CD4-positive, alpha-beta T cell treated with Interleukin-21 for 1 hour (primary cell): ENCODE measurements around the gene FHOD1.

ENCODE experiments used
- DNase-seq: peaks from one replicate; pipeline ENCODE4 v3.0.0-alpha.2; 2020

Gene FHOD1

GRCh38 chr16:67230809-67231660, 16.2 kb downstream of the FHOD1 start:
- no peak for DNase-seq

DNA sequence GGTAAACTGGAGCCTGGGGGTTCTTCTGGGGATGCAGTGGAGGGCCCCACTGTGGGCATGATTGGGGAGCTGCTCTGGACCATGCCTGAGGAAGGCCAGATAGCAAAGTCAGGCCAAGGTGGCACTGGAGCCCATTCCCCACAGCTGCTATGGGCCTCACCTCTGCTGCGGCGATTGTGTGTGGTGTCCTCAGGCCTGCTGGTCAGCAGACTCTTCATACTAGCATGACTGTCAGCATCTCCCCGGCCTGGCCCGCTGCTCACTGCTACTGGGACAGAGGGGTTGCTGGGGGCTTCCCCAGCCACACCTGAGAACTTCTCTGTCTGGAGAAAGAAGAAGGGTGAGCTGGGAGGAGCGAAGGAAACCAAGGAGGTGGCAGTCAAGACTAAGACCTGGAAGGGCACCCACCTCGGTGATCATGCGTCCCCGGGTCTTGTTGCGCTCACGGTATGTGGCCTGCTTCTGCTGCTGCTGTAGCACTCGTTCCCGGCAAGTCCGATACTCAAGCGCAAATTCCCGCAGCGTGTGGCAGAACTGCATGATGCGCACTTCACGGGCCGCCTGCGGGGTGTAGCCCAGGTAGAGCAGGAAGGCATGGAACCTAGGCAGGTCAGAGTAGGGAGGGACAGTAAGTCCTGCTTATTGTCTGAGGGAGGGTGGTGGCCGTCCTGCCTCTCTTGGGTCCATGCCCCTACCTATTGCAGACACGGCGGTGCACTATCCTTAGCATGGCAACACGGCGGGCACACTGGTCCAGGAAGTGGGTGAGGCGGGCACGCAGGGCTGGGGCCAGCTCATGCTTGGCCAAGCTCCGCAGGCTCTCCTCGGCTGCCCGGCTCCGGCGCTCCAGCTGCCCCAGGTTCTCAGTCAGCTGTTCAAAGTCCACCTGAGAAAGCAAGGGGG, 17.1 kb downstream of the FHOD1 start:
- no peak for DNase-seq

DNA sequence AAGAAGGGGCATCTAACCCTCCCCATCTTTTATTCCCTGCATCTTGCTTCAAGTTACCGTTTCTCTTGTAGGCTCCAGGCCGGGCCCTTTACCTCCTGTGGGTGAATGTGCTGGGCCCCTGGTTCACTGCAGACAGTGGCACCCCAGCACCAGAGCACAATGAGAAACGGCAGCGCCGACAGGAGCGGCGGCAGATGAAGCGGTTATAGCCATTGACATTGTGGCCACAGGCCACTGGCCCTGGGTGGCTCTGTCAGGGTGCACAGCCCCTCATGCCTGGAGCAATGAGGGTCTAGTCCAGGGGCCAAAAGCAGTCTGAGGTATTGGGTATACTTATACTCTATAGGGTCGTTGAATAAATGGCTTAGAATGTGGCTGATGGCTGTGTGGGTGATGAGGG, 18.4 kb downstream of the FHOD1 start:
- DNase-seq, result no peak

GRCh38 chr16:67228034-67228785, 19.1 kb downstream of the FHOD1 start:
- no peak for DNase-seq

GRCh38 chr16:67227567-67227921, 19.7 kb downstream of the FHOD1 start:
- DNase-seq, result no peak

- peak; percentile 98 for DNase-seq
These were observed 20.3 kb downstream of the FHOD1 start, which contains the start of gene TMEM208 for GRCh38 chr16:67226804-67227566. Gene TMEM208, plus strand, starts transcription at chr16:67227130. Its CDS starts 89 bp downstream, at chr16:67227219.

GRCh38 chr16:67226295-67226803, 20.9 kb downstream of the FHOD1 start:
- no peak for DNase-seq

GRCh38 chr16:67223992-67224391, 23.3 kb downstream of the FHOD1 start:
- no peak for DNase-seq

DNA sequence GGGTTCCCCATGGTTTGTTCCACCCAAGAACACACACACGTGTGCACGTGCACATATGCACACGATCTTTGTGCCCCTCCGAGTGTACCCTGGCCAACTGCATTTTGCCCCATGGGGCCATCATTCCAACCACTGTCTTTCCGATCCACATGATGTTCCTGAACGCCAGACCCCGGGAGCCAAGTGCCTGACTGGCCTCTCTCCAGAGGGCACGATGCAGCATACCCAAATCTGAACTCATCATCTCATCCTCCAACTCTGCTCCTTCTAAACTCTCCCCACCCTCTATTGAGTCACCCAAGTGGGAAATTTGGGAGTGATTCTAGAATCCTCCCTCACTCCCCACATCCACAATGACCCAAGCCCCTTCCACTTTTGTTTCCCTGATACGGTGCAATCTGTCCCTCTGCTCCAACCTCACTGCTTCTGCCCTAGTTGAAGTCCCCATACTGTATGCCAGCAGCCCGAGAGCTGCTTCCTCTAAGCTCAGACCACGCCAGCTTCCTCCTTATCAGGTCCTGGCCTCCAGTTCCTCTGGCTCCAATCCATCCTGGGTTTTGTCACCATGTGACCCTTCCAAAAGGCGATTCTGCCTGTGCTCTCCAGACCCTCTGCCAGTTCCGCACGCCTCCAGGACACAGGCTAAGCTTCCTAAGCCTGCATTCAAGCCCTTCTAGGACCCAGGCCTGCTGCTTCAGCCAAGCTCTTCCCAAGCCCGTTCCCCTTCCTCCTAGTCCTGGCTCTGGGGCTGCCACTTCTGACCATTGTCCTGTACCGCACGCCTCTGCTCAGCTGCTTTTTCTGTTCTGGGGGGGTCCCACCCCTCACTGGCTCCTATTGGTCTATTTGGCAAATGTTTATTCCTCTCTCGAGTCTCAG, 30.4 kb downstream of the FHOD1 start:
- no peak for DNase-seq

DNA sequence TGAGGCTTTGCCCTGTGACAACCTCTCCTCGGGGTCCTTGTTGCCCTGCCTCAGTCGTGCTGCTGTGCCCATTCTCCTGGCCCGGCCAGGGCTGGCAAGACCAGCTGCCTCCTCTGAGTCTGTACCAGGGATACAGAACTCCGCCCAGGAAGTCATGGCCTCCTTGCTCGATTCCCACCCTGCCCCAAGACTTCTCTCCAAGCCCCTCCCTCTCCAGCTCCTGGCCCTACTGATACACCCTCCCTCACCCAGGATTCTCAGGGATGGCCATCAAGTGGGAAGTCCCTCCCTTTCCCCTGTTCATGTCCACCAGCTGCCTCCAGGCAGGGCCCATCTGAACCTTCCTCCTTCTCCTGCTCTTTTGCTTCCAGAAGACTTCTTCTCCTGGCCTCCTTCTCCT, 31.6 kb downstream of the FHOD1 start:
- no peak for DNase-seq

GRCh38 chr16:67213197-67214019, 33.9 kb downstream of the FHOD1 start:
- DNase-seq, result no peak

DNA sequence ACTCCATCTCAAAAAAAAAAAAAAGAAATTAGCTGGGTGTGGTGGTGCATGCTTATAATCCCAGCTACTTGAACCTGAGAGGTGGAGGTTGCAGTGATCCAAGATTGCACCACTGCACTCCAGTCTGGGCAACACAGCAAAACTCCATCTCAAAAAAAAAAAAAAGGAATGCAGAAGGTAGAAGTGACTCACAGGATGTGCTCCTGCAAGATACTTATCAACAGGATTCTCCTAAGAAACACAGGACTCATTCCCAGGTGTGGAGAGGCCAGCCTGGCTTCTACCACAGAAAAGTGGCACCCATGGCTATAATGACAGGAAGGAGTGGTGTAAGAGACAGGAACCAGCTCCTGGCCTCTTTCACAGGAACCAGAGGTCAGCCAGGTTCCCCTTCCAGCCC, 34.5 kb downstream of the FHOD1 start:
- no peak for DNase-seq

DNA sequence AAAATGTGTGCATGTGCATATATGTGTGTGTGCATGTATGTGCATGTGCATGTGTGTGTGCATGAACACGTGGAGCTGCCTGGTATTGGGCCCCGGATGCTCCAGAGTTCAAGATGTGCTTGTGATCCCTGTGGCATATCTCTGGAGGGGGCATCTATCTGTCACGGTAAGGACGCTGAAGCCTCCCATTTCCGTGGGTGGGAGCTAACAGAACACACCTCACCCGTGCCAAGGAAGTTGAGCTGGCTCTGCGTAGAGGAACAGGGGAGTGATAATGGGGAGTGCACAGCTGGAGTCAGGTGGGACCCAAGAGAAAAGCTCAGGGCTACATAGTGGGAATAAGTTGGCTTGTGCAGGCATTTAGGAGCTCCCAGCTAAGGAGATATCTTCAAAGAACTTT, 35.6 kb downstream of the FHOD1 start:
- DNase-seq, result no peak

DNA sequence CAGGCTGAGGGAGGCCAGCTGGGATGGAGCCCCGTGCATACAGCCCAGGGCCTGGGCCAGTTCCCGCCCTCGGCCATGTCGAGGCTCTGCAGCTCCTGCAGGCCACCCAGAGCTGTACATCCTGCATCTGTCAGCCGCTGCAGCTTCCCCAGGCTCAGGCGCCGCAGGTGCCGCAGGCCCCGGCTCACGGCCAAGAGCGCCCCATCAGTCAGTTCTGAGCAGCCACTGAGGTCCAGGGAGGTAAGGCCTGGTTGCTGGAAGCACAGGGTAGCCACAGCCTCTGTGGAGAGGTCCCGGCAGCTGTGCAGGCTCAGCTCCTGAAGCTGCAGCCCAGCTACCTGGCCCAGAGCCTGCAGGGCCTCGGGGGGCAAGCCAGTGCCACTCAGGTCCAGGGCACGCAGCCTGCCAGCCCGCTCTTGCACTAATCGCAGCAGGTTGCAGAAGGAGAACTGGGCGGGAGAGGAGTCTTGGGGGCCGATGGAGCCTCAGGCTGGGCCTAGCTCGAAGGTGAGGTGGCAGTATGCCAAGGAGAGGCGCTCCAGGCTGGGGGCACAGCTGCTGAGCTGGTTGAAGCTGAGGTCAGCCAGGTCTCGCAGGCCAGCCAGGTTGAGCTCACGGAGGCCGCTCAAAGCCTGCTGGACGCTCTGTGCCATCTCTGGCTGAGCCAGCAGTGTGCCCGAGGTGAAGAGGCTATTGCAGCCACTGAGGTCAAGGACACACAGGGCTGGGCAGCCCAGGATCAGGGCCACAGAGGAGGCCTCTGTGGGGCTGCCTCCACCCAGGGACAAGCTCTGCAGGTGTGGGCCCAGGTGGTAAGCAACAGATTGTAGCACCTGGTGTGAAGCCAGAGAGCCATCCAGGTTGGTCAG, 37.0 kb downstream of the FHOD1 start:
- no peak for DNase-seq

GRCh38 chr16:67209565-67209964, 37.7 kb downstream of the FHOD1 start:
- no peak for DNase-seq

- DNase-seq, result no peak
These were observed 39.0 kb downstream of the FHOD1 start for GRCh38 chr16:67208154-67208896.

- no peak for DNase-seq
These were observed 39.8 kb downstream of the FHOD1 start for GRCh38 chr16:67207249-67208091.
